ENCODE measurements around the gene GRAMD2B. TPM values are rescaled to one million over a fixed set of nuclear protein-coding genes. Genes with fewer than 3 reads are reported as not detected.
"Not testable (repeated sequence)": the region's sequence is repeated elsewhere in the genome, so short reads cannot be mapped to it uniquely, and the experiment has no call there.

The GRAMD2B gene
- polyA plus RNA-seq, 1 donor from 2014 or later, result not detected

DNA sequence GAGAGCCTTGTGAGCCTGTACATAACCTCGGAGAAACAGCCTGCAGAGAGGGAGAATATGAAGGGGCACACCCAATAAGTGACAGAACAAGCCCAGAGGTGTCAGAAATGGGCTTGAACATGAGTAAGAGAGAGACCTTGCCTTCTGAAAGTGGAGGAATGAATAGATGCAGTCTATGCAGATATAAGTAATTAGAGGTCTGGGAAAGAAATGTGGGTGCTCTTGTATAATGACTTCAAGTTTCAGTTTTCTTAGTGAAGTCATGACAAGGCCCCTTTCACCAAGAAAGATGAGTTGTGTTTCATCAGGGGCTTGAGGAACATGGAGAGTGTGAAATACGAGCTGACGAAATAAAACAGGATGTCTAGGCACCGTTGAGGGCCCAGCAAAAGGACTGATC lies 15.1 kb downstream of the GRAMD2B start:
- Histone ChIP-seq H2AFZ (ENCODE audit: low read depth, low read length) (no peak overlapping the region), H3K27ac (ENCODE audit: low read length) (no peak overlapping the region), H3K36me3 (ENCODE audit: insufficient read depth, low read length) (no peaks in the 10 kb centered on the region), H3K4me3 (ENCODE audit: low read length) (no peak overlapping the region), H3K79me2 (replicated peaks; ENCODE audit: insufficient read depth, low read length) (no peaks in the 10 kb centered on the region), H3K9me2 (ENCODE audit: insufficient read depth, low read length) (no peaks in the 10 kb centered on the region), H3K9me3 (ENCODE audit: low read length) (no peaks in the 10 kb centered on the region), H3K27me3 (ENCODE audit: insufficient read depth, low read depth, low read length) (no peaks in the 10 kb centered on the region), H3F3A (ENCODE audit: insufficient read depth, low read length, poor library complexity, severe bottlenecking) (no peaks in the 10 kb centered on the region), H3K9ac (ENCODE audit: low read length) (no peak overlapping the region), H4K20me1 (ENCODE audit: insufficient read depth) (no peaks in the 10 kb centered on the region), H3K4me2 (ENCODE audit: low read length) (no peak overlapping the region)
- no peak for TF ChIP-seq EP300 (conservative IDR thresholded peaks at IDR 0.05; ENCODE audit: poor library complexity, severe bottlenecking)
- TF ChIP-seq, protein P1, sequence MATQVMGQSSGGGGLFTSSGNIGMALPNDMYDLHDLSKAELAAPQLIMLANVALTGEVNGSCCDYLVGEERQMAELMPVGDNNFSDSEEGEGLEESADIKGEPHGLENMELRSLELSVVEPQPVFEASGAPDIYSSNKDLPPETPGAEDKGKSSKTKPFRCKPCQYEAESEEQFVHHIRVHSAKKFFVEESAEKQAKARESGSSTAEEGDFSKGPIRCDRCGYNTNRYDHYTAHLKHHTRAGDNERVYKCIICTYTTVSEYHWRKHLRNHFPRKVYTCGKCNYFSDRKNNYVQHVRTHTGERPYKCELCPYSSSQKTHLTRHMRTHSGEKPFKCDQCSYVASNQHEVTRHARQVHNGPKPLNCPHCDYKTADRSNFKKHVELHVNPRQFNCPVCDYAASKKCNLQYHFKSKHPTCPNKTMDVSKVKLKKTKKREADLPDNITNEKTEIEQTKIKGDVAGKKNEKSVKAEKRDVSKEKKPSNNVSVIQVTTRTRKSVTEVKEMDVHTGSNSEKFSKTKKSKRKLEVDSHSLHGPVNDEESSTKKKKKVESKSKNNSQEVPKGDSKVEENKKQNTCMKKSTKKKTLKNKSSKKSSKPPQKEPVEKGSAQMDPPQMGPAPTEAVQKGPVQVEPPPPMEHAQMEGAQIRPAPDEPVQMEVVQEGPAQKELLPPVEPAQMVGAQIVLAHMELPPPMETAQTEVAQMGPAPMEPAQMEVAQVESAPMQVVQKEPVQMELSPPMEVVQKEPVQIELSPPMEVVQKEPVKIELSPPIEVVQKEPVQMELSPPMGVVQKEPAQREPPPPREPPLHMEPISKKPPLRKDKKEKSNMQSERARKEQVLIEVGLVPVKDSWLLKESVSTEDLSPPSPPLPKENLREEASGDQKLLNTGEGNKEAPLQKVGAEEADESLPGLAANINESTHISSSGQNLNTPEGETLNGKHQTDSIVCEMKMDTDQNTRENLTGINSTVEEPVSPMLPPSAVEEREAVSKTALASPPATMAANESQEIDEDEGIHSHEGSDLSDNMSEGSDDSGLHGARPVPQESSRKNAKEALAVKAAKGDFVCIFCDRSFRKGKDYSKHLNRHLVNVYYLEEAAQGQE (IDR thresholded peaks at IDR 0.05; ENCODE audit: borderline replicate concordance), result no peak

DNA sequence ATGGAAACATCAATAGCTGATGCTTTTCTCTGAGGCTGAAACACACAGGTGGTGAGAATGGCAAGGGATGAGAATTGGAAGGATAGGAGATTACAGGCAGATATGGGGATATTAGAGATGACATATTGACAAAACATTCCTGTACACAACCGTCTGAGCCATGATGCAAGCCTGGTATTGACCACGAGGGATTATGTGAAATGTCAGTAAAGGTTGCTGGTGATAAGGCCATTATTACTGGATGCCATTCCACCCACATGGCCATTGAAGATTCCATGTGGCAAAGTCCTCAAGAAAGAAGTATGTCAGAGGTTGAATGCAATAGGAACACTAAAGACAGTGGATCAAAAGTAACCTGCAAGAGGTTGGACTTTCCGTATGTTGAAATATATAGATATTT lies 15.7 kb downstream of the GRAMD2B start:
- no peak overlapping the region for H3K9ac ChIP-seq (ENCODE audit: low read length)
- H3K9me3 ChIP-seq (ENCODE audit: low read length), result no peaks in the 10 kb centered on the region
- no peaks in the 10 kb centered on the region for H4K20me1 ChIP-seq (ENCODE audit: insufficient read depth)
- H3K9me2 ChIP-seq (ENCODE audit: insufficient read depth, low read length), result no peaks in the 10 kb centered on the region
- H3F3A ChIP-seq (ENCODE audit: insufficient read depth, low read length, poor library complexity, severe bottlenecking), result no peaks in the 10 kb centered on the region
- TF ChIP-seq, protein P1 (IDR thresholded peaks at IDR 0.05; ENCODE audit: borderline replicate concordance), result no peak
- no peak overlapping the region for H3K4me2 ChIP-seq (ENCODE audit: low read length)
- H3K36me3 ChIP-seq (ENCODE audit: insufficient read depth, low read length), result no peaks in the 10 kb centered on the region
- no peaks in the 10 kb centered on the region for H3K79me2 ChIP-seq (replicated peaks; ENCODE audit: insufficient read depth, low read length)
- no peak overlapping the region for H3K4me3 ChIP-seq (ENCODE audit: low read length)
- no peak overlapping the region for H3K27ac ChIP-seq (ENCODE audit: low read length)
- no peaks in the 10 kb centered on the region for H3K27me3 ChIP-seq (ENCODE audit: insufficient read depth, low read depth, low read length)
- no peak overlapping the region for H2AFZ ChIP-seq (ENCODE audit: low read depth, low read length)

DNA sequence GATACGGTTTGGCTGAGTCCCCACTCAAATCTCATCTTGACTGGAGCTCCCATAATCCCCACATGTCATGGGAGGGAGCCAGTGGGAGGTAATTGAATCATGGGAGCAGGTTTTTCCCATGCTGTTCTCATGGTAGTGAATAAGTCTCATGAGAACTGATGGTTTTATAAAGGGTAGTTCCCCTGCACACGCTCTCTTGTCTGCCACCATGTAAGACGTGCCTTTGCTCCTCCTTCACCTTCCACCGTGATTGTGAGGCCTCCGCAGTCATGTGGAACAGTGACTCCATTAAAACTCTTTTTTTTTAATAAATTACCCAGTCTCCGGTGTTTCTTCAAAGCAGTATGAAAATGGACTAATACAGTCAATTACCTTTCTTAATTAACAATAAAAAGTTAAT lies 16.5 kb downstream of the GRAMD2B start:
- not testable (repeated sequence) for H3K9me2 ChIP-seq (ENCODE audit: insufficient read depth, low read length); H4K20me1 ChIP-seq (ENCODE audit: insufficient read depth); H3K27ac ChIP-seq (ENCODE audit: low read length); H3K4me3 ChIP-seq (ENCODE audit: low read length); H3K36me3 ChIP-seq (ENCODE audit: insufficient read depth, low read length); H2AFZ ChIP-seq (ENCODE audit: low read depth, low read length); H3K9ac ChIP-seq (ENCODE audit: low read length); H3K27me3 ChIP-seq (ENCODE audit: insufficient read depth, low read depth, low read length); H3K9me3 ChIP-seq (ENCODE audit: low read length); H3K79me2 ChIP-seq (replicated peaks; ENCODE audit: insufficient read depth, low read length); H3K4me2 ChIP-seq (ENCODE audit: low read length); H3F3A ChIP-seq (ENCODE audit: insufficient read depth, low read length, poor library complexity, severe bottlenecking)
